Lower leg skin (tissue), 3 donors: ENCODE data around the gene AKR1C4.

Experiments used
- CTCF ChIP-seq, 3 donors: fragments of 450-650 bp; IDR thresholded peaks; one replicate each; pipeline ENCODE4 v1.5.1; 2016; ENCODE audit warnings: antibody characterized with exemption in 3 of 3, mild to moderate bottlenecking in 3 of 3, moderate library complexity in 2 of 3
- POLR2A ChIP-seq, 2 donors: fragments of 450-650 bp; IDR thresholded peaks; one replicate each; pipeline ENCODE4 v1.6.1; 2016 to 2017; ENCODE audit warnings: antibody characterized with exemption in 2 of 2, mild to moderate bottlenecking in 1 of 2, moderate library complexity in 1 of 2

- TF ChIP-seq CTCF (IDR thresholded peaks at IDR 0.05) (no peak), POLR2A (IDR thresholded peaks at IDR 0.05) (no peak)
Observed at GRCh38 chr10:5229019-5229418, 32.4 kb downstream of the AKR1C4 start.
